ENCODE data around the gene FBXO22.

GRCh38 chr15:75945953-75946352 is 42.3 kb downstream of the FBXO22 start:
- TF ChIP-seq CTCF (IDR thresholded peaks at IDR 0.05; ENCODE audit: low read depth, low read length, poor library complexity, severe bottlenecking) = no peak
- no peak for TF ChIP-seq EZH2phosphoT487 (IDR thresholded peaks at IDR 0.05; ENCODE audit: borderline replicate concordance, low read length)
